ENCODE data around the gene AASDHPPT. TPM values are rescaled to one million over a fixed set of nuclear protein-coding genes. Genes with fewer than 3 reads are reported as not detected.
A peak's percentile ranks its signal among the peaks of the same experiment; 100 is the strongest.

AASDHPPT gene
- 10 to 100 TPM; 27.7 to 97.2 (median 41.1) TPM for total RNA-seq
- 10 to 100 TPM; 13.8 to 42.8 (median 16.3) TPM for polyA plus RNA-seq
- long read RNA-seq, donor 1, full-length matches to known transcripts: 49 of 75 reads
- long read RNA-seq, donor 1, partial matches to known transcripts: 10 of 75 reads
- long read RNA-seq, donor 1, other reads (novel, unspliced or antisense): 16 of 75 reads
- long read RNA-seq, donor 2, full-length matches to known transcripts: 49 of 77 reads
- long read RNA-seq, donor 2, partial matches to known transcripts: 16 of 77 reads
- long read RNA-seq, donor 2, other reads (novel, unspliced or antisense): 12 of 77 reads
- long read RNA-seq, donor 3, transcript AASDHPPT-201 (6 exons, 2,955 nt): major isoform, 42 of 48 reads
- long read RNA-seq, donor 3, partial matches to known transcripts: 0 of 48 reads
- long read RNA-seq, donor 3, other reads (novel, unspliced or antisense): 5 of 48 reads
- long read RNA-seq, donor 4, transcript AASDHPPT-201 (6 exons, 2,955 nt): major isoform, 27 of 31 reads
- long read RNA-seq, donor 4, partial matches to known transcripts: 3 of 31 reads
- long read RNA-seq, donor 4, other reads (novel, unspliced or antisense): 1 of 31 reads
- long read RNA-seq, donor 5, transcript AASDHPPT-201 (6 exons, 2,955 nt): major isoform, 119 of 124 reads
- long read RNA-seq, donor 5, partial matches to known transcripts: 2 of 124 reads
- long read RNA-seq, donor 5, other reads (novel, unspliced or antisense): 1 of 124 reads
- long read RNA-seq, donor 6, transcript AASDHPPT-201 (6 exons, 2,955 nt): major isoform, 25 of 29 reads
- long read RNA-seq, donor 6, partial matches to known transcripts: 4 of 29 reads
- long read RNA-seq, donor 6, other reads (novel, unspliced or antisense): 0 of 29 reads
- long read RNA-seq, donor 7, transcript AASDHPPT-201 (6 exons, 2,955 nt): major isoform, 15 of 37 reads
- long read RNA-seq, donor 7, partial matches to known transcripts: 22 of 37 reads
- long read RNA-seq, donor 7, other reads (novel, unspliced or antisense): 0 of 37 reads
- long read RNA-seq, donor 8, full-length matches to known transcripts: 59 of 97 reads
- long read RNA-seq, donor 8, partial matches to known transcripts: 38 of 97 reads
- long read RNA-seq, donor 8, other reads (novel, unspliced or antisense): 0 of 97 reads
- long read RNA-seq, donor 9, full-length matches to known transcripts: 42 of 42 reads
- long read RNA-seq, donor 9, partial matches to known transcripts: 0 of 42 reads
- long read RNA-seq, donor 9, other reads (novel, unspliced or antisense): 0 of 42 reads
- long read RNA-seq, donor 10, transcript AASDHPPT-201 (6 exons, 2,955 nt): major isoform, 24 of 24 reads
- long read RNA-seq, donor 10, partial matches to known transcripts: 0 of 24 reads
- long read RNA-seq, donor 10, other reads (novel, unspliced or antisense): 0 of 24 reads

GRCh38 chr11:106077609-106078455, at the start of gene AASDHPPT:
Gene AASDHPPT, plus strand, starts transcription at chr11:106077662. Its CDS starts 49 bp downstream, at chr11:106077711.
- peak; percentile 26 to 57 (median 42) for DNase-seq
- 1% methylated on average over 13 to 55 of the region's 55 CpGs for WGBS, 4 donors
- peak in 1 of 6 experiments; percentile 11 for TF ChIP-seq CTCF (IDR thresholded peaks at IDR 0.05)
- TF ChIP-seq POLR2A (IDR thresholded peaks at IDR 0.05): no peak
- peak within 1 kb of the TSS; percentile 41 to 88 (median 70) for H3K4me3 ChIP-seq
- H3K4me1 ChIP-seq (replicated peaks in 1 of 2): peaks cover 6 to 39% of the 10 kb centered on the region in 2 donors
- H3K27ac ChIP-seq: peak within 1 kb of the TSS; percentile 83 to 97 (median 97)
- H3K27me3 ChIP-seq: no peaks in the 10 kb centered on the region
- H3K9me3 ChIP-seq (replicated peaks in 1 of 3): no peaks in the 10 kb centered on the region
- intact Hi-C loops (cut with DNase I): loop anchor here in 1 of 2 donors (10.0 kb wide), 1 partner anchor 53 kb away; the partner anchor contains the start of gene MSANTD4
- H3K36me3 ChIP-seq (replicated peaks in 1 of 2): peaks cover 0 to 20% of the 10 kb centered on the region in 2 donors

GRCh38 chr11:106030609-106031008, 46.9 kb upstream of the AASDHPPT start:
- TF ChIP-seq POLR2A (IDR thresholded peaks at IDR 0.05) (no peak), CTCF (IDR thresholded peaks at IDR 0.05) (no peak)
- intact Hi-C loops (cut with DNase I): no loop called here
- Histone ChIP-seq H3K4me3 (no peak overlapping the region), H3K27ac (no peak overlapping the region), H3K36me3 (replicated peaks in 1 of 2) (no peaks in the 10 kb centered on the region), H3K27me3 (no peaks in the 10 kb centered on the region), H3K9me3 (replicated peaks in 1 of 3) (no peaks in the 10 kb centered on the region), H3K4me1 (replicated peaks in 1 of 2) (no peaks in the 10 kb centered on the region)
- 59 to 79% (median 72%) methylated on average over 4 of the region's 4 CpGs for WGBS, 4 donors
- DNase-seq: no peak

GRCh38 chr11:106031202-106031810, 46.2 kb upstream of the AASDHPPT start:
- H3K4me3 ChIP-seq: no peak overlapping the region
- no peaks in the 10 kb centered on the region for H3K9me3 ChIP-seq (replicated peaks in 1 of 3)
- DNase-seq: no peak
- intact Hi-C loops (cut with DNase I): no loop called here
- TF ChIP-seq CTCF (IDR thresholded peaks at IDR 0.05) (no peak), POLR2A (IDR thresholded peaks at IDR 0.05) (no peak)
- no peaks in the 10 kb centered on the region for H3K36me3 ChIP-seq (replicated peaks in 1 of 2)
- no peaks in the 10 kb centered on the region for H3K27me3 ChIP-seq
- H3K27ac ChIP-seq: no peak overlapping the region
- 66 to 72% (median 69%) methylated on average over 2 of the region's 2 CpGs for WGBS, 4 donors
- H3K4me1 ChIP-seq (replicated peaks in 1 of 2): no peaks in the 10 kb centered on the region

Data from adrenal gland (tissue), 19 donors.